AG09309 (cell line): Measurements from ENCODE around the gene RPS6KA2.

ENCODE experiments used
- DNase-seq: peaks from one replicate; pipeline ENCODE4 v3.0.0-alpha.2; 2010; ENCODE audit warnings: low read depth
- H3K4me3 ChIP-seq: 2 replicates; pipeline ENCODE4 v1.5.1; 2011; ENCODE audit warnings: mild to moderate bottlenecking, low read depth, low read length, moderate library complexity; ENCODE audit not compliant: control insufficient read depth
- TF ChIP-seq, protein P1 (sequence below): IDR thresholded peaks from 2 replicates; pipeline ENCODE4 v1.5.1; 2011; ENCODE audit warnings: mild to moderate bottlenecking, low read depth, low read length, inconsistent platforms; ENCODE audit not compliant: insufficient read depth, control insufficient read depth; ENCODE audit errors: missing control alignments

The RPS6KA2 gene

DNA sequence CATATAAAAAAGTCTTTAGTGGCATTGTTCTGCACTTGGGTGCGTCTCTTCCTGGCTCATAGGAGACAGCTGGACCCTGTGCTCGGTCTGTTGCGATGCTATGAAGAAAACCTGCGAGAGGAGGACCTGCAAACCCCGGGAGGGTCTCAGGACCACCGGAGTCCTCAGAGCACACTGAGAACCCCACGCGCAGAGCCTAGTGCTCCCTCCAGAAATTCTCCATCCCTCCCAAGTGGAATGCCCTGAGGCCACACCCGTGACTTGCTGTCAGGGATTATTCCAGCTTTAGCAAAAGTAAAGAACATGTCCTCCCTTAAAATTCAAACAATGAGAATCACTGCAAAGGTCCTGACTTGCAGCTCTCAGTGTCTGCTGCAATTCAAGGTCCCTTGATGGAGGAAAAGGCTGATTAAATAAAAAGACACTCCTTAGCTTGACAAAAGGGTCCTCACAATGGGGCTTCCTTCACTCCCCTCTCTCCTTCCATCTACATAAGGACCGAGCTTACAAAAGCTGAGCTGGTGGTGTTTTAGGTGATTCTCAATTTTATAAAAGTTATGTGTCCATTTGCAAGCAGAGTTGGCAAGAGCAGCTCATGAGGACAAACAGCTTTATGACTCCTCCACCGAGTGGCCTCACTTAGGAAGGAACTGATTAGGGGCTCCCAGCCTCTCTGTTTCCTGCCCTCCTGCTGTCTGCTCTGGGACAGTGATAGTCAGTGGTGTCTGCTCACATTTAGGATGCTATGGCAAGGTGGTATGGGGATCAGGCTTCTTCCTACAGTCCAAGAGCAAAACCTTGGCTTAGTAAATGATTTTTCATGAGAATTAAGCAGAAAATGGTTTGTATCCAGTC, 137.5 kb downstream of the RPS6KA2 start:
- TF ChIP-seq, protein P1, sequence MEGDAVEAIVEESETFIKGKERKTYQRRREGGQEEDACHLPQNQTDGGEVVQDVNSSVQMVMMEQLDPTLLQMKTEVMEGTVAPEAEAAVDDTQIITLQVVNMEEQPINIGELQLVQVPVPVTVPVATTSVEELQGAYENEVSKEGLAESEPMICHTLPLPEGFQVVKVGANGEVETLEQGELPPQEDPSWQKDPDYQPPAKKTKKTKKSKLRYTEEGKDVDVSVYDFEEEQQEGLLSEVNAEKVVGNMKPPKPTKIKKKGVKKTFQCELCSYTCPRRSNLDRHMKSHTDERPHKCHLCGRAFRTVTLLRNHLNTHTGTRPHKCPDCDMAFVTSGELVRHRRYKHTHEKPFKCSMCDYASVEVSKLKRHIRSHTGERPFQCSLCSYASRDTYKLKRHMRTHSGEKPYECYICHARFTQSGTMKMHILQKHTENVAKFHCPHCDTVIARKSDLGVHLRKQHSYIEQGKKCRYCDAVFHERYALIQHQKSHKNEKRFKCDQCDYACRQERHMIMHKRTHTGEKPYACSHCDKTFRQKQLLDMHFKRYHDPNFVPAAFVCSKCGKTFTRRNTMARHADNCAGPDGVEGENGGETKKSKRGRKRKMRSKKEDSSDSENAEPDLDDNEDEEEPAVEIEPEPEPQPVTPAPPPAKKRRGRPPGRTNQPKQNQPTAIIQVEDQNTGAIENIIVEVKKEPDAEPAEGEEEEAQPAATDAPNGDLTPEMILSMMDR, result no peak
- H3K4me3 ChIP-seq, result no peak overlapping the region
- DNase-seq, result no peak

DNA sequence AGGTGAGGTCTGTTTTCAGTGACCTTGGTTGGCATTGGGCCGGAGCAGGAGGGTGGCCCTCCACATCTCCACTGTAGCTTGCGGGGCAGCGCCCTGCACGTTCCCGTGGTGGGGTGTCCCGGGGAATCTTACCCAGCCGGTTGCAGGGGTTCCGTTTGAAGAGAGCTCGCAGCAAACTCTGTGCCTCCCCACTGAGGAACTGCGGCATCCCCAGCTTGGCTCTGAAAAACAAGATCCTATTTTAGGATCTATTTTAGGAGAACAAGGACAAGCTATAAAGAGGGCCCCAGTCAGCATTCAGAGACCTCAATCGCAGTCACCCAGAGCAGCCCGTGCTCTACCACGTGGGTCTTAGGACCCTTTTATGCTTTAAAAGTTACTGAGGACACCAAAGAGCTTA, 138.3 kb downstream of the RPS6KA2 start:
- TF ChIP-seq, protein P1, result no peak
- DNase-seq, result no peak
- no peak overlapping the region for H3K4me3 ChIP-seq

DNA sequence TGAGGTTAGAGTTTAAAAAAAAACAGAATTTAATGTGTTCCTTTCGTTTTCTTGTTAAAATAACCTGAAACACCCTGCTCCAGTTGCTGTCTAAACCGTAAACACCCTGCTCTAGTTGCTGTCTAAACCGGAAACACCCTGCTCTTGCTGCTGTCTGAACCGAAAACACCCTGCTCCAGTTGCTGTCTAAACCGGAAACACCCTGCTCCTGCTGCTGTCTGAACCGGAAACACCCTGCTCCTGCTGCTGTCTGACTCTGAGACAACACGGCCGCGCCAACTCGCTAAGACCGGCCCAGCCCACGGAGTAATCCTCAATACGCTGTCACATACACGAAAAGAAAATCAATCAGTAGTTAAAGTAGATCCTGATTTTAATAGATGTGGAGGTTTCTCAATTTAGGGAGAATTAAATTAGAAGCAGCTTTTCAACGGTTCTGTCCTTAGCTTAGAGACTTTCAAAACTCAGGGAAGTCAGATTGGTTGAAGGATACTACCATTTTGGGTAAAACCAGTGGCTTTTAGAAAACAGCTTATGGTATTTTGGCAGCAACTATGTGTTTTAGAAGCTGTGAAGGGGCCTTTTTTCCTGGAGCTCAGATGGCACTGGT, 138.9 kb downstream of the RPS6KA2 start:
- no peak overlapping the region for H3K4me3 ChIP-seq
- TF ChIP-seq, protein P1, result no peak
- no peak for DNase-seq

DNA sequence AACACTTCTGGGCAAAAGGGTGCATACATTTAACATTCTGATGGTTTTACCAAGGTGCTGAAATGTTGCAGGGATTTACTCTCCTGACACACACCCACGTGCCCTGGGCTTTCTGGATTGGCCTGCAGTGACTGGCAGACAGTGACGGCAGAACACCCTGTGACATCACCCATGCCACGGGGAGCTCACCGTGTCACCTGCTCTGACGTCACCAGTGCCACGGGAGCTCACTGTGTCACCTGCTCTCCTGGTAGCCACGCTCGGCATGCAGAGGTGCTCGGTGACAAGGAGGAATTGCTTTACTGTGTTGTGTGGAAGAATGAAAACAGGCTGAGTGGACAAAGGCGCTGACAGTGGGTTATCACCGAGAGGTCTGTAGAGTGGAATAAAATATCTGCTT, 139.9 kb downstream of the RPS6KA2 start:
- TF ChIP-seq, protein P1, result no peak

DNA sequence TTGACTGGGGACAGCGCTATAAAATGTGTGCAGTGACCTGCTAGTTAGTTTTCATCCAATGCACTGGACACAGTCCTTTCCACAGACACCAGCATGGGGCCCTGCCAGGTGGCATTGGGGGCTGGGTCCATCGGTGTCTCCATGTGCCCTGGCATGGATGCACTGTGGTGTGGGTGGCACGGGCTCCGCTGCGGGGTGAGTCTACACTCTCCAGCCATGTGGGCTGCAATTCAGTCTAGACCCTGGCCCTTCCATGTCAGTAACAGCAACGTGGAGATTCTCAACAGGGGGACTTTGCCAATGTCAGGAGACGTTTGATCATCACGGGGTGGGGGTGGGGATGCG, 140.5 kb downstream of the RPS6KA2 start:
- TF ChIP-seq, protein P1, result no peak
- H3K4me3 ChIP-seq, result no peak overlapping the region
- no peak for DNase-seq

More for the DNA sequence above, 139.9 kb downstream of the RPS6KA2 start:
- no peak overlapping the region for H3K4me3 ChIP-seq
- DNase-seq, result no peak

DNA sequence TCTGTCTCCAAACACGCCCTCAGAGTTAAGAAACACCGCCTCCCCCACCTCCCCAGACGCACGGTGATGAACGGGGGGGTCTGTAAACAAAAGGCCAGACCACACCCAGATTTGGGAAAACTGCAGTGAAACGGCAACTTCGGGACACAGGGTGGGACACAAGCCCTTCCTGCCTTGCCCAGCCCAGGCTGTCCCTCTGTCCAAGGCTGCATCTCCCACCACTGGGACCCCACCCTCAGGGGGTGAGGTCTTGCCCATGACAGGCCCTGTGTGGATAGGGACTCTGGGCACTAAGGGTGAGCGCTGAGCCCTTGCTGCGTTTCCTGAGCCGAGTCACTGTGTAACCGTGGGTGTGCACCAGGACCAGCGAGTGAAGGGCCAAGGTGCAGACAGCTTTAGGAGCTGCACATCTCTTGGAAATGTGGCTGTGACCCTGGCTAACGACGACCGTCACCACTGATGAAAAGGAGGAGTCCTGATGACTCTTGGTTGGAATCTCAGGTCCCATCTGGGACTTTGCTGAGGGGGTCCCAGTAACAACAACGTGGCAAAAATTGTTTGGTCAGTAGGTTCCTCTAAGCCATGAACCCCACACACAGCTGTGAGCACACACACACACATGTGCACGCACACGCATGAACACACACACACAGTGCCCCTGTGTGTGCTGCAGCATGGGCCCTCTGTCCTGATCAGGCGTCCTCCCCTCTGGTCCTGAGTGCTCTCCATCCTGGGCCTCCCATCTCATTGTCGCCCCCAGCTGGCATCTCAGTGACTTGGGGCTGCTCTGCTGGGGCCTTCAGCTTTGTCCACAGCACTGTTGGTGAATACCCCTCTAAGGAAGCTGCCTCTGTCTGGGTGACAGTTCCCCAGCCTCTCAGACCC, 141.2 kb downstream of the RPS6KA2 start:
- no peak for DNase-seq
- no peak overlapping the region for H3K4me3 ChIP-seq
- TF ChIP-seq, protein P1, result no peak
